K562 (cell line): ENCODE measurements around the gene SYT15. TPM values are rescaled to one million over a fixed set of nuclear protein-coding genes. Genes with fewer than 3 reads are reported as not detected.

Experiments used
- DDX20 ChIP-seq: fragments of 450-650 bp; IDR thresholded peaks from 2 replicates; pipeline ENCODE4 v1.6.1; 2016; ENCODE audit warnings: missing genetic modification characterization, low read depth, mild to moderate bottlenecking, missing compliant biosample characterization, moderate library complexity
- ESRRA ChIP-seq: fragments of 450-650 bp; IDR thresholded peaks from 2 replicates; pipeline ENCODE4 v1.6.1; 2014; ENCODE audit warnings: low read depth, mild to moderate bottlenecking, moderate library complexity, borderline replicate concordance
- FUS ChIP-seq: fragments of 200-400 bp; formaldehyde crosslinking; optimal IDR thresholded peaks from 2 replicates; pipeline ENCODE3; 2017; ENCODE audit warnings: low read depth, low read length
- HMGN3 ChIP-seq: IDR thresholded peaks from 2 replicates; pipeline ENCODE4 v1.6.1; 2011; ENCODE audit warnings: borderline replicate concordance, low read depth, mild to moderate bottlenecking, mixed read lengths, low read length; ENCODE audit not compliant: insufficient read length; ENCODE audit errors: extremely low read depth
- KAT7 ChIP-seq: sonication (generic); formaldehyde crosslinking; IDR thresholded peaks from 2 replicates; pipeline ENCODE4 v1.8.0; 2022; ENCODE audit warnings: missing genetic modification reagents, mild to moderate bottlenecking, borderline replicate concordance
- KLF16 ChIP-seq: IDR thresholded peaks from 2 replicates; pipeline ENCODE4 v1.6.1; 2016; ENCODE audit warnings: antibody characterized with exemption
- MAZ ChIP-seq, 2 experiments: fragments of 450-650 bp in 1 of 2; sonication (generic) in 1 of 2; formaldehyde crosslinking; IDR thresholded peaks in 1 of 2; conservative IDR thresholded peaks in 1 of 2; 2 replicates each; pipeline versions ENCODE4 v1.4.0 to v1.5.0; 2020; ENCODE audit warnings: mild to moderate bottlenecking in 1 of 2, missing genetic modification reagents in 1 of 2
- NCOR1 ChIP-seq: fragments of 450-650 bp; IDR thresholded peaks from 2 replicates; pipeline ENCODE4 v1.6.1; 2016; ENCODE audit warnings: mild to moderate bottlenecking, moderate library complexity
- NFRKB ChIP-seq: fragments of 450-650 bp; IDR thresholded peaks from 2 replicates; pipeline ENCODE4 v1.6.1; 2016; ENCODE audit warnings: low read depth
- PML ChIP-seq: IDR thresholded peaks from 2 replicates; pipeline ENCODE4 v1.6.1; 2012; ENCODE audit warnings: low read length, inconsistent platforms
- POLR2AphosphoS5 ChIP-seq: IDR thresholded peaks from 2 replicates; pipeline ENCODE4 v1.6.1; 2011; ENCODE audit warnings: mild to moderate bottlenecking, low read depth, low read length, moderate library complexity; ENCODE audit not compliant: control insufficient read depth, insufficient read depth
- POLR3A ChIP-seq: IDR thresholded peaks from 2 replicates; pipeline ENCODE4 v1.6.1; 2011; ENCODE audit warnings: borderline replicate concordance, mild to moderate bottlenecking, moderate library complexity; ENCODE audit not compliant: insufficient read length, insufficient read depth; ENCODE audit errors: extremely low read depth
- RFX1 ChIP-seq: fragments of 450-650 bp; IDR thresholded peaks from 2 replicates; pipeline ENCODE4 v1.6.1; 2016; ENCODE audit warnings: mild to moderate bottlenecking, moderate library complexity
- TSC22D4 ChIP-seq: fragments of 450-650 bp; IDR thresholded peaks from 2 replicates; pipeline ENCODE4 v1.6.1; 2016; ENCODE audit warnings: missing genetic modification characterization, missing biosample characterization, control low read depth
- ZBTB7A ChIP-seq: IDR thresholded peaks from 2 replicates; pipeline ENCODE4 v1.6.1; 2011; ENCODE audit warnings: low read depth, mild to moderate bottlenecking, low read length, moderate library complexity, borderline replicate concordance; ENCODE audit not compliant: control insufficient read depth
- ZNF121 ChIP-seq: sonication (generic); formaldehyde crosslinking; conservative IDR thresholded peaks from 2 replicates; pipeline ENCODE4 v1.8.0; 2022; ENCODE audit warnings: missing genetic modification reagents
- ZNF140 ChIP-seq: fragments of 250-450 bp; sonication (Bioruptor Pico); IDR thresholded peaks from 2 replicates; pipeline ENCODE4 v1.8.0; 2021; ENCODE audit warnings: moderate library complexity, mild to moderate bottlenecking, inconsistent platforms
- ZNF316 ChIP-seq: fragments of 450-650 bp; IDR thresholded peaks from 2 replicates; pipeline ENCODE4 v1.6.1; 2016
- polyA plus RNA-seq, 8 experiments: library from polyadenylated mRNA; depleted of rRNA in 4 of 8; stranded (reverse) in 5 of 8; unstranded in 3 of 8; fragments of >200 nt; fragmentation: Nextera tagmentation in 2 of 8; fragmentation: Illumina TruSeq in 1 of 8; extraction: Ambion mirVana in 2 of 8; extraction: Trizol in 1 of 8; gene quantifications; 2 replicates each; pipeline versions ENCODE4 v1.2.1 to v1.2.3, GENCODE V29; 2011 to 2014; ENCODE audit warnings: inconsistent platforms in 1 of 8, missing spikeins in 1 of 8
- total RNA-seq, 7 experiments: library from RNA; depleted of rRNA in 6 of 7; stranded (reverse); fragments of >200 nt in 6 of 7; fragmentation: Illumina TruSeq in 2 of 7; extraction: Trizol in 2 of 7; gene quantifications; 2 replicates each; pipeline versions ENCODE4 v1.2.1 to v1.2.3, GENCODE V29; 2011 to 2021; ENCODE audit warnings: low replicate concordance in 1 of 7
- TF ChIP-seq, protein P1 (sequence below): fragments of 250-450 bp; sonication (Bioruptor Pico); IDR thresholded peaks from 2 replicates; pipeline ENCODE4 v1.8.0; 2022; ENCODE audit warnings: inconsistent platforms
- TF ChIP-seq, protein P2 (sequence below): sonication (generic); formaldehyde crosslinking; IDR thresholded peaks from 2 replicates; pipeline ENCODE4 v1.8.0; 2022; ENCODE audit warnings: missing genetic modification reagents, mild to moderate bottlenecking, borderline replicate concordance
- TF ChIP-seq, protein P3 (sequence below): sonication (generic); formaldehyde crosslinking; IDR thresholded peaks from 2 replicates; pipeline ENCODE4 v1.8.0; 2022; ENCODE audit warnings: mild to moderate bottlenecking, missing genetic modification reagents
- TF ChIP-seq, protein P4 (sequence below): IDR thresholded peaks from 3 replicates; pipeline ENCODE4 v1.6.1; 2011; ENCODE audit warnings: borderline replicate concordance, mild to moderate bottlenecking; ENCODE audit not compliant: insufficient read length, insufficient read depth

SYT15 gene
- total and polyA plus RNA-seq, 9 of the 15 experiments (the other 6 are each of a cell fraction or from before 2014, with no cell fraction given), result 0.05 to 0.82 (median 0.21) TPM; not detected in 1

DNA sequence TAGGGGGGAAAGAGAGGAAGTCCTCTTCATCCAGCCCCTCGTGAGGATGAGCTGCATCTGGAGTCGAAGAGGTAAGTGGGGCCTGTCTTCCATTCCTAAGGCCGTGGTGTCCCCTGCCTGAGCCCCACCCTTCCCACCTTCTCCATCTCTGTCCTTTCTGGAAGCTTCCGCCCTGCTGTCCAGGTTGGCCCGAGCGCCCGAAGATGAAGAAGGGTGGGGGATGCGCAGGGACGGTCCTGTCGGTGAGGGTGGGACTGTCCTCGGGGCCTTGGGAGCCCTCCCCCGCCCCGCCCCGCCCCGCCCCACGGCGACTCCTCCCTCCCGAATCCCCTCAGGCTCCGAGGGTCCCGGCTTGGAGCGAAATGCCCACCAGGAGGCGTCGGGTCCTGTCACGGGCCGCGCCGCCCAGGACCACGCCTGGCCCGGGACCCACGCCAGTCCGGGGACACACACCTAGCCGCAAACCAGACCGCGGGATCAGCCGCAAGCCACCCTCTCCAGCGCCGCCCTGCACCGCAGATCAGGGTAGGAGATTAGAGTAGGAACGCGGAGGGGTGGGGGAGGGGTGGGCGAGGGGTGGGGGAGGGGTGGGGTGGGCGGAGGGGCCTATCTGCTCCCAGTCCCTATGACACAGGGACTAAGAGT lies 37.8 kb upstream of the SYT15 start (continued):
- TF ChIP-seq TSC22D4, result no peak
- no peak for TF ChIP-seq ZNF121
- TF ChIP-seq, protein P1, sequence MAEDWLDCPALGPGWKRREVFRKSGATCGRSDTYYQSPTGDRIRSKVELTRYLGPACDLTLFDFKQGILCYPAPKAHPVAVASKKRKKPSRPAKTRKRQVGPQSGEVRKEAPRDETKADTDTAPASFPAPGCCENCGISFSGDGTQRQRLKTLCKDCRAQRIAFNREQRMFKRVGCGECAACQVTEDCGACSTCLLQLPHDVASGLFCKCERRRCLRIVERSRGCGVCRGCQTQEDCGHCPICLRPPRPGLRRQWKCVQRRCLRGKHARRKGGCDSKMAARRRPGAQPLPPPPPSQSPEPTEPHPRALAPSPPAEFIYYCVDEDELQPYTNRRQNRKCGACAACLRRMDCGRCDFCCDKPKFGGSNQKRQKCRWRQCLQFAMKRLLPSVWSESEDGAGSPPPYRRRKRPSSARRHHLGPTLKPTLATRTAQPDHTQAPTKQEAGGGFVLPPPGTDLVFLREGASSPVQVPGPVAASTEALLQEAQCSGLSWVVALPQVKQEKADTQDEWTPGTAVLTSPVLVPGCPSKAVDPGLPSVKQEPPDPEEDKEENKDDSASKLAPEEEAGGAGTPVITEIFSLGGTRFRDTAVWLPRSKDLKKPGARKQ (CRISPR knock-in tag), result no peak
- no peak for TF ChIP-seq KAT7 (CRISPR knock-in tag)
- no peak for TF ChIP-seq KLF16
- TF ChIP-seq POLR3A, result no peak
- TF ChIP-seq PML, result no peak
- TF ChIP-seq NFRKB, result no peak
- TF ChIP-seq ZBTB7A, result peak; percentile 68
- no peak for TF ChIP-seq HMGN3
- TF ChIP-seq POLR2AphosphoS5, result no peak
- no peak for TF ChIP-seq ZNF140 (CRISPR knock-in tag)
- TF ChIP-seq ESRRA, result peak; percentile 83; the same call in 1 of the 2 replicates
- TF ChIP-seq, protein P2, sequence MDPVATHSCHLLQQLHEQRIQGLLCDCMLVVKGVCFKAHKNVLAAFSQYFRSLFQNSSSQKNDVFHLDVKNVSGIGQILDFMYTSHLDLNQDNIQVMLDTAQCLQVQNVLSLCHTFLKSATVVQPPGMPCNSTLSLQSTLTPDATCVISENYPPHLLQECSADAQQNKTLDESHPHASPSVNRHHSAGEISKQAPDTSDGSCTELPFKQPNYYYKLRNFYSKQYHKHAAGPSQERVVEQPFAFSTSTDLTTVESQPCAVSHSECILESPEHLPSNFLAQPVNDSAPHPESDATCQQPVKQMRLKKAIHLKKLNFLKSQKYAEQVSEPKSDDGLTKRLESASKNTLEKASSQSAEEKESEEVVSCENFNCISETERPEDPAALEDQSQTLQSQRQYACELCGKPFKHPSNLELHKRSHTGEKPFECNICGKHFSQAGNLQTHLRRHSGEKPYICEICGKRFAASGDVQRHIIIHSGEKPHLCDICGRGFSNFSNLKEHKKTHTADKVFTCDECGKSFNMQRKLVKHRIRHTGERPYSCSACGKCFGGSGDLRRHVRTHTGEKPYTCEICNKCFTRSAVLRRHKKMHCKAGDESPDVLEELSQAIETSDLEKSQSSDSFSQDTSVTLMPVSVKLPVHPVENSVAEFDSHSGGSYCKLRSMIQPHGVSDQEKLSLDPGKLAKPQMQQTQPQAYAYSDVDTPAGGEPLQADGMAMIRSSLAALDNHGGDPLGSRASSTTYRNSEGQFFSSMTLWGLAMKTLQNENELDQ, result no peak
- no peak for TF ChIP-seq ZNF316
- TF ChIP-seq NCOR1, result no peak
- no peak for TF ChIP-seq RFX1
- TF ChIP-seq, protein P3, sequence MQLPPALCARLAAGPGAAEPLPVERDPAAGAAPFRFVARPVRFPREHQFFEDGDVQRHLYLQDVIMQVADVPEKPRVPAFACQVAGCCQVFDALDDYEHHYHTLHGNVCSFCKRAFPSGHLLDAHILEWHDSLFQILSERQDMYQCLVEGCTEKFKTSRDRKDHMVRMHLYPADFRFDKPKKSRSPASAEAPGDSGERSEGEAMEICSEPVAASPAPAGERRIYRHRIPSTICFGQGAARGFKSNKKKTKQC (CRISPR knock-in tag), result no peak
- TF ChIP-seq, protein P4, sequence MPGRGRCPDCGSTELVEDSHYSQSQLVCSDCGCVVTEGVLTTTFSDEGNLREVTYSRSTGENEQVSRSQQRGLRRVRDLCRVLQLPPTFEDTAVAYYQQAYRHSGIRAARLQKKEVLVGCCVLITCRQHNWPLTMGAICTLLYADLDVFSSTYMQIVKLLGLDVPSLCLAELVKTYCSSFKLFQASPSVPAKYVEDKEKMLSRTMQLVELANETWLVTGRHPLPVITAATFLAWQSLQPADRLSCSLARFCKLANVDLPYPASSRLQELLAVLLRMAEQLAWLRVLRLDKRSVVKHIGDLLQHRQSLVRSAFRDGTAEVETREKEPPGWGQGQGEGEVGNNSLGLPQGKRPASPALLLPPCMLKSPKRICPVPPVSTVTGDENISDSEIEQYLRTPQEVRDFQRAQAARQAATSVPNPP, result no peak
- no peak for TF ChIP-seq DDX20 (tag)
- no peak for TF ChIP-seq FUS
- no peak for TF ChIP-seq MAZ (CRISPR knock-in tag; conservative IDR thresholded peaks at IDR 0.05 in 1 of 2, IDR thresholded peaks at IDR 0.05 in 1 of 2)
